ENCODE results near the gene GOLIM4.

DNA sequence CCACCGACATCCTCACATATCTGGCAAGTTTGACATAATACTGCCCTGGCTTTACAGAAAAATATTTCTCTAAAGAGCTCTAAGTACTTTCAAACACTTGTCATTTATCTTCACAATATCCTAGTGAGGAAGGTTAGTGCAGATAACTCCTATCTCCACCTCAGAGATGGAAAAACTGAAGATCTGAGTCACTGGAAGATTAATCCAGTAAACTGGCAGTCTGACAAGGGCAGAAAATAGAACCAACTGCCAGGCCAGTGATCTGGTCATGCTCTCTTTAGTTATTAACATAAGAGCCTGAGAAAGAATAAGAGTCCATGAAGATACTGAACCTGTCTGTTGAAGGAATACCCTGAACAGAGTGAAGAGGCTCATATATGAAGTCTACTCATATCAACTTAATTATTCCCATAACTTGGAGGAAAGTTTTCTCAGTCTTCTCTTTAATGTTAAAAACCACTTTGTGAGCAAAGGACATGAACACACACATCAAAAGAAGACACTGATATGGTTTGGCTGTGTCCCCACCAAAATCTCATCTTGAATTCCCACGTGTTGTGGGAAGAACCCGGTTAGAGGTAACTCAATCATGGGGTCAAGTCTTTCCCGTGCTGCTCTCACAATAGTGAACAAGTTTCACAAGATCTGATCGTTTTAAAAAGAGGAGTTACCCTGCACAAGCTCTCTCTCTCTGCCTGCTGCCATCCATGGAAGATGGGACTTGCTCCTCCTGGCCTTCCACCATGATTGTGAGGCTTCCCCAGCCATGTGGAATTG lies 61.4 kb downstream of the GOLIM4 start:
- TF ChIP-seq, protein P1, sequence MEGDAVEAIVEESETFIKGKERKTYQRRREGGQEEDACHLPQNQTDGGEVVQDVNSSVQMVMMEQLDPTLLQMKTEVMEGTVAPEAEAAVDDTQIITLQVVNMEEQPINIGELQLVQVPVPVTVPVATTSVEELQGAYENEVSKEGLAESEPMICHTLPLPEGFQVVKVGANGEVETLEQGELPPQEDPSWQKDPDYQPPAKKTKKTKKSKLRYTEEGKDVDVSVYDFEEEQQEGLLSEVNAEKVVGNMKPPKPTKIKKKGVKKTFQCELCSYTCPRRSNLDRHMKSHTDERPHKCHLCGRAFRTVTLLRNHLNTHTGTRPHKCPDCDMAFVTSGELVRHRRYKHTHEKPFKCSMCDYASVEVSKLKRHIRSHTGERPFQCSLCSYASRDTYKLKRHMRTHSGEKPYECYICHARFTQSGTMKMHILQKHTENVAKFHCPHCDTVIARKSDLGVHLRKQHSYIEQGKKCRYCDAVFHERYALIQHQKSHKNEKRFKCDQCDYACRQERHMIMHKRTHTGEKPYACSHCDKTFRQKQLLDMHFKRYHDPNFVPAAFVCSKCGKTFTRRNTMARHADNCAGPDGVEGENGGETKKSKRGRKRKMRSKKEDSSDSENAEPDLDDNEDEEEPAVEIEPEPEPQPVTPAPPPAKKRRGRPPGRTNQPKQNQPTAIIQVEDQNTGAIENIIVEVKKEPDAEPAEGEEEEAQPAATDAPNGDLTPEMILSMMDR (IDR thresholded peaks at IDR 0.05), result no peak
- TF ChIP-seq TP53 (CRISPR knock-in tag; IDR thresholded peaks at IDR 0.05) (no peak), ZNF671 (CRISPR knock-in tag; IDR thresholded peaks at IDR 0.05) (no peak), TEAD4 (CRISPR knock-in tag; IDR thresholded peaks at IDR 0.05) (no peak), SP1 (CRISPR knock-in tag; conservative IDR thresholded peaks at IDR 0.05) (no peak), ZNF416 (CRISPR knock-in tag; IDR thresholded peaks at IDR 0.05) (no peak), ZNF232 (CRISPR knock-in tag; IDR thresholded peaks at IDR 0.05) (no peak), ESRRA (CRISPR knock-in tag; IDR thresholded peaks at IDR 0.05; ENCODE audit: borderline replicate concordance) (no peak), JUN (CRISPR knock-in tag; IDR thresholded peaks at IDR 0.05) (no peak), OVOL2 (CRISPR knock-in tag; IDR thresholded peaks at IDR 0.05; ENCODE audit: borderline replicate concordance) (no peak)
- TF ChIP-seq, protein P2, sequence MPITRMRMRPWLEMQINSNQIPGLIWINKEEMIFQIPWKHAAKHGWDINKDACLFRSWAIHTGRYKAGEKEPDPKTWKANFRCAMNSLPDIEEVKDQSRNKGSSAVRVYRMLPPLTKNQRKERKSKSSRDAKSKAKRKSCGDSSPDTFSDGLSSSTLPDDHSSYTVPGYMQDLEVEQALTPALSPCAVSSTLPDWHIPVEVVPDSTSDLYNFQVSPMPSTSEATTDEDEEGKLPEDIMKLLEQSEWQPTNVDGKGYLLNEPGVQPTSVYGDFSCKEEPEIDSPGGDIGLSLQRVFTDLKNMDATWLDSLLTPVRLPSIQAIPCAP (CRISPR knock-in tag; IDR thresholded peaks at IDR 0.05), result no peak
- TF ChIP-seq, protein P3, sequence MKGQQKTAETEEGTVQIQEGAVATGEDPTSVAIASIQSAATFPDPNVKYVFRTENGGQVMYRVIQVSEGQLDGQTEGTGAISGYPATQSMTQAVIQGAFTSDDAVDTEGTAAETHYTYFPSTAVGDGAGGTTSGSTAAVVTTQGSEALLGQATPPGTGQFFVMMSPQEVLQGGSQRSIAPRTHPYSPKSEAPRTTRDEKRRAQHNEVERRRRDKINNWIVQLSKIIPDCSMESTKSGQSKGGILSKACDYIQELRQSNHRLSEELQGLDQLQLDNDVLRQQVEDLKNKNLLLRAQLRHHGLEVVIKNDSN (CRISPR knock-in tag; IDR thresholded peaks at IDR 0.05), result no peak
- TF ChIP-seq, protein P4, sequence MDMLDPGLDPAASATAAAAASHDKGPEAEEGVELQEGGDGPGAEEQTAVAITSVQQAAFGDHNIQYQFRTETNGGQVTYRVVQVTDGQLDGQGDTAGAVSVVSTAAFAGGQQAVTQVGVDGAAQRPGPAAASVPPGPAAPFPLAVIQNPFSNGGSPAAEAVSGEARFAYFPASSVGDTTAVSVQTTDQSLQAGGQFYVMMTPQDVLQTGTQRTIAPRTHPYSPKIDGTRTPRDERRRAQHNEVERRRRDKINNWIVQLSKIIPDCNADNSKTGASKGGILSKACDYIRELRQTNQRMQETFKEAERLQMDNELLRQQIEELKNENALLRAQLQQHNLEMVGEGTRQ (CRISPR knock-in tag; IDR thresholded peaks at IDR 0.05), result no peak
- TF ChIP-seq, protein P5, sequence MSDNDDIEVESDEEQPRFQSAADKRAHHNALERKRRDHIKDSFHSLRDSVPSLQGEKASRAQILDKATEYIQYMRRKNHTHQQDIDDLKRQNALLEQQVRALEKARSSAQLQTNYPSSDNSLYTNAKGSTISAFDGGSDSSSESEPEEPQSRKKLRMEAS (CRISPR knock-in tag; IDR thresholded peaks at IDR 0.05), result no peak

Data from WTC11 (cell line).